ENCODE results near the gene COX8A.

Gene COX8A, protein sequence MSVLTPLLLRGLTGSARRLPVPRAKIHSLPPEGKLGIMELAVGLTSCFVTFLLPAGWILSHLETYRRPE

DNA sequence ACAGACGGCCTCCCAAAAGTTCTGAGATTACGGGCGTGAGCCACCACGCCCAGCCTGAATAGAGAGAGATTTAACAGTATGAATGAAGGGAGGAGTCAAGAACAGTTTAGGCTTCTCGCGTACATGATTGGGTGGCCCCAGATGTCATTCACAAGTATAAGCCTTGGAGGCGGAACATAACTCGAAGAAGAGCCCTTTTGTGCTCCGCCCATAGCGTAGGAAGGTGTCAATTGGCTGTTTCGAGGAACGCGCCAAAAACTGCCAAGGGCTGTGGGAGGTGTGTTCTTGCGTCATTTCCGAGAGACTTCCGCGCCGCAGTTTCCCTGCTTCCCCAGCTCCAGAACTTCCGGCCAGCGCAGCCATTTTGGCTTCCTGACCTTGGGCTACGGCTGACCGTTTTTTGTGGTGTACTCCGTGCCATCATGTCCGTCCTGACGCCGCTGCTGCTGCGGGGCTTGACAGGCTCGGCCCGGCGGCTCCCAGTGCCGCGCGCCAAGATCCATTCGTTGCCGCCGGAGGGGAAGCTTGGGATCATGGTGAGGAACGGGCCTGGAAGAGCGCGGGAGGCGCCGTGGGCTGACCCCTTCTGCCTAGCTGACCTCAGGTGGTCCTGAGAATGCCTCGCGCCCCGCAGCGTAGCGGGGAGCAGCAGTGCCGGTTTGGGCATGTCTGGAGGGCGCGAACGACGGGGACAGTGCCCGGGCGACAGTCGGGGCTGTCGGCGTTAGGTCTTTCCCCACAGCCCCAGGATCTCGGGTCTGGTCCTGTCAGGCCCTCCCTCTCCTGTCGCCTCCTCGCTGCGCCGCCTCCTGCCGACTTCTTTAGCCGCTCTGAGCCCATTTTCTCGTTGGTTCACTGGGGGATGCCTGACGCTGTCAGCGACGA, at the start of gene COX8A:
COX8A (plus strand) TSS at position 362 of the 885 bp plus-strand sequence; CDS start at position 423, 61 bp downstream.
- TF ChIP-seq CTCF (IDR thresholded peaks at IDR 0.05; ENCODE audit: borderline replicate concordance, insufficient read depth, low read depth, low read length), result 0 out of 2 replicates have a peak, but pooled peaks have one; percentile 1
- H3K4me3 ChIP-seq (ENCODE audit: low read depth, low read length), result peak within 1 kb of the TSS; percentile 97

- no peak for TF ChIP-seq CTCF (IDR thresholded peaks at IDR 0.05; ENCODE audit: borderline replicate concordance, insufficient read depth, low read depth, low read length)
- no peak overlapping the region for H3K4me3 ChIP-seq (ENCODE audit: low read depth, low read length)
Observed at GRCh38 chr11:63929616-63930015, 44.8 kb upstream of the COX8A start.

GRCh38 chr11:63931045-63931444, 43.4 kb upstream of the COX8A start:
- no peak for TF ChIP-seq CTCF (IDR thresholded peaks at IDR 0.05; ENCODE audit: borderline replicate concordance, insufficient read depth, low read depth, low read length)
- H3K4me3 ChIP-seq (ENCODE audit: low read depth, low read length), result no peak overlapping the region

GRCh38 chr11:63931876-63932275, 42.5 kb upstream of the COX8A start:
- no peak overlapping the region for H3K4me3 ChIP-seq (ENCODE audit: low read depth, low read length)
- no peak for TF ChIP-seq CTCF (IDR thresholded peaks at IDR 0.05; ENCODE audit: borderline replicate concordance, insufficient read depth, low read depth, low read length)

DNA sequence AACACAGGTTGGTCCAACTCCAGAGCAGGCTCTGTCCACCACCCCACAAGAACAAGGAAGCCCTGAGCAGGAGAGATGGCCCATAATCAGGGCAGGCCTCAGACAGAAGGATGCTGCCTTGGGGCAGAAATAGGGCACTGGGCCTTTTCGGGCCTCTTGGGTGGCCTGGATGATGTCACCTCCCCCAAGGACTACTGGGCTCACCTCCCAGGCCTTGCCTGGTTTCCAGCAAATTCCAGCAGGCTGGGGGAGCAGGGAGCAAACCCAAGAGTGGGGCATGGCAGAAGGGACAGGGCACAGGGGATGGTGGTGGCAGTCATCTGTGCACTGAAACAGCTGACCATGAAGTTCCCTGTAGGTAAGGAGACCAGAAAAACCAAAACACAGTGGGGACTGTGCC, 41.0 kb upstream of the COX8A start:
- TF ChIP-seq CTCF (IDR thresholded peaks at IDR 0.05; ENCODE audit: borderline replicate concordance, insufficient read depth, low read depth, low read length), result no peak
- no peak overlapping the region for H3K4me3 ChIP-seq (ENCODE audit: low read depth, low read length)

- TF ChIP-seq CTCF (IDR thresholded peaks at IDR 0.05; ENCODE audit: borderline replicate concordance, insufficient read depth, low read depth, low read length), result 0 out of 2 replicates have a peak, but pooled peaks have one; percentile 1
- peak overlapping the region; percentile 62 for H3K4me3 ChIP-seq (ENCODE audit: low read depth, low read length)
Observed at GRCh38 chr11:63937713-63938478, 36.5 kb upstream of the COX8A start.

Data from GM12875 (cell line).